Right lobe of liver (tissue), 6 donors: ENCODE data around the gene PTPRM. TPM values are rescaled to one million over a fixed set of nuclear protein-coding genes. Genes with fewer than 3 reads are reported as not detected.

Experiments
- ATAC-seq, 4 donors: fragments of 200-7000 bp; cut with Tn5 transposase; one replicate each; pipeline ENCODE4 v1.9.1; 2020; ENCODE audit warnings: mild to moderate bottlenecking in 4 of 4, moderate library complexity in 4 of 4
- DNase-seq, 3 donors: peaks; one replicate each; pipeline ENCODE4 v3.0.0-alpha.2; 2020
- H3K27ac ChIP-seq, 3 donors: fragments of 200-600 bp; one replicate each; pipeline ENCODE4 v1.8.0; 2022
- H3K27me3 ChIP-seq, 2 donors: fragments of 200-600 bp; one replicate each; pipeline ENCODE4 v1.8.0; 2022
- H3K36me3 ChIP-seq, 4 donors: fragments of 200-600 bp; sonication (generic) in 1 of 4; one replicate each; pipeline versions ENCODE4 v1.5.1 to v1.8.0; 2017 to 2022; ENCODE audit warnings: control low read depth in 1 of 4
- H3K4me1 ChIP-seq, 4 donors: fragments of 200-600 bp; sonication (generic) in 1 of 4; one replicate each; pipeline versions ENCODE4 v1.5.1 to v1.8.0; 2017 to 2022; ENCODE audit warnings: control low read depth in 1 of 4
- H3K4me3 ChIP-seq, 3 donors: fragments of 200-600 bp; one replicate each; pipeline ENCODE4 v1.8.0; 2022
- H3K9me3 ChIP-seq, 4 donors: fragments of 200-600 bp; sonication (generic) in 1 of 4; one replicate each; pipeline versions ENCODE4 v1.5.1 to v1.8.0; 2017 to 2022; ENCODE audit warnings: control low read depth in 1 of 4
- POLR2A ChIP-seq: fragments of 450-650 bp; IDR thresholded peaks from one replicate; pipeline ENCODE4 v1.6.1; 2017; ENCODE audit warnings: antibody characterized with exemption, mild to moderate bottlenecking
- WGBS: methylation state at CpG from one replicate; pipeline ENCODE4 v1.1.6; 2018; ENCODE audit warnings: low coverage, low lambda C conversion rate; ENCODE audit not compliant: insufficient coverage; ENCODE audit errors: missing lambda C conversion rate; 5-methylcytosine and 5-hydroxymethylcytosine counted together
- intact Hi-C, 2 donors: fragments of 100-400 bp; cut with DNase I; formaldehyde crosslinking; loops; one replicate each; pipeline versions ENCODE4 v1.11.2 to v1.14.1; 2022
- total RNA-seq, 6 experiments: library from RNA; depleted of rRNA in 2 of 6; stranded (reverse); fragments of >200 nt in 2 of 6; fragmentation: NEBNext Ultra II Directional in 3 of 6; extraction: Animal tissue kit (Norgen Biotek cat#: 25700) in 3 of 6; gene quantifications; one replicate each; pipeline versions ENCODE4 v1.1.0 to v1.2.4, GENCODE V29; 2016 to 2023
- TF ChIP-seq, protein P1 (sequence below), 4 donors: fragments of 200-600 bp in 3 of 4; fragments of 450-650 bp in 1 of 4; IDR thresholded peaks; one replicate each; pipeline versions ENCODE4 v1.5.1 to v1.8.0; 2016 to 2022; ENCODE audit warnings: antibody characterized with exemption in 4 of 4, mild to moderate bottlenecking in 2 of 4
- donor health status: DM: no; HTN: yes; CAD: no.
- donor health status: DM: no; HTN: no; CAD: no.
- donor health status: DM: no; HTN: no; CAD: no.
- donor health status: DM: no; HTN: yes; CAD: no.
- donor health status: DM: no; HTN: yes; CAD: no.

The PTPRM gene
- total RNA-seq, 6 experiments from 2014 or later = 15.1 to 45.7 (median 26.5) TPM

DNA sequence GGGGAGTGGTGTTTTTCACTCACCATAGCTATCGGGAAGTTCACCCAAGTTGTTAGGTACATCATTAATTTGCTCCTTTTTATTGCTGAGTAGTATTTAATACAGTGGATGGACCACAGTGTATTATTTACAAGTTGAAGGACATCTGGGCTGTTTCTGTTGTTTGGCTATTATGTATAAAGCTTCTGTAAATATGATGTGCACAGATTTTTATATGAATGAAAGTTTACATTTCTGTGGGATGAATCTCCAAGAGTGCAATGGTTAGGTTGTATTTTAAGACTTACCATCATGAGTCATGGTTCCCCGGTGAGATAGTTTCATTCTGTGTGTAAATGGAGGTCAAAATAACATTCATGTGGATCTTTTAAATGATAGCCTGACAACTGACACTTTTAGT, 337.4 kb downstream of the PTPRM start:
- intact Hi-C loops = no loop called here
- WGBS = 92% methylated on average over 2 of the region's 2 CpGs
- no peak for DNase-seq
- TF ChIP-seq POLR2A = no peak
- TF ChIP-seq, protein P1, sequence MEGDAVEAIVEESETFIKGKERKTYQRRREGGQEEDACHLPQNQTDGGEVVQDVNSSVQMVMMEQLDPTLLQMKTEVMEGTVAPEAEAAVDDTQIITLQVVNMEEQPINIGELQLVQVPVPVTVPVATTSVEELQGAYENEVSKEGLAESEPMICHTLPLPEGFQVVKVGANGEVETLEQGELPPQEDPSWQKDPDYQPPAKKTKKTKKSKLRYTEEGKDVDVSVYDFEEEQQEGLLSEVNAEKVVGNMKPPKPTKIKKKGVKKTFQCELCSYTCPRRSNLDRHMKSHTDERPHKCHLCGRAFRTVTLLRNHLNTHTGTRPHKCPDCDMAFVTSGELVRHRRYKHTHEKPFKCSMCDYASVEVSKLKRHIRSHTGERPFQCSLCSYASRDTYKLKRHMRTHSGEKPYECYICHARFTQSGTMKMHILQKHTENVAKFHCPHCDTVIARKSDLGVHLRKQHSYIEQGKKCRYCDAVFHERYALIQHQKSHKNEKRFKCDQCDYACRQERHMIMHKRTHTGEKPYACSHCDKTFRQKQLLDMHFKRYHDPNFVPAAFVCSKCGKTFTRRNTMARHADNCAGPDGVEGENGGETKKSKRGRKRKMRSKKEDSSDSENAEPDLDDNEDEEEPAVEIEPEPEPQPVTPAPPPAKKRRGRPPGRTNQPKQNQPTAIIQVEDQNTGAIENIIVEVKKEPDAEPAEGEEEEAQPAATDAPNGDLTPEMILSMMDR (IDR thresholded peaks at IDR 0.05) = no peak
- Histone ChIP-seq H3K4me3 (no peak overlapping the region), H3K4me1 (no peaks in the 10 kb centered on the region), H3K27ac (no peak overlapping the region), H3K9me3 (no peaks in the 10 kb centered on the region), H3K36me3 (no peaks in the 10 kb centered on the region), H3K27me3 (no peaks in the 10 kb centered on the region)
- ATAC-seq = no peak

DNA sequence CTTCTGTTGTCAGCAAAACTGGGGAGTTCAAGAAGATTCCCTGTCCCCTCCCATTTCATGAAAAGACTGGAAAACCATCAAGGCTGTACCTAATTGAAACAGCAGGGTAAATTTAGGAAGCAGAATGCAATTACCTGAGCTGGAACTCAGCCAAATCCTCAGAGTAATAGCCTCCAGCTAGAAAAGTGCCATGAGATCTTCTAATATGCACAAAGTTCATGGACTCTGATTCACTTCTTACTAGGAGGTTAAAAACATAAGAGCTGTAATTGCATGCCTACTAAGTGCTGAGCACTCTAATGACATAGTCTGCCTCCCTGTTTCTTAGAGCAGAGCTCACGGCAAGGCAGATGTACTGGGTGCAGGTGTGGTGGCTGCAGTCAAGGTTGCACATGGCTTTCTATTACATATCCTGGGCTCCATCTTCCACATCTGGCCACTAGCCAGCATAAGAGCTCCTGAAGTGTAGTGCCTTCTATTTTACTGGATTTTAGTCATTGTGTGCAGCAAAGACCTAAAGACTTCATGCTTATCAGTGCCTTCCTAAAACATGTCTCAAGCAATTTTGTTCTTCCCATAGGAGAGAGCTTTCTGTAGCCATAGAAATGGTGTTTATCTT, 341.7 kb downstream of the PTPRM start:
- WGBS = 100% methylated on average over 1 of the region's 1 CpG

DNA sequence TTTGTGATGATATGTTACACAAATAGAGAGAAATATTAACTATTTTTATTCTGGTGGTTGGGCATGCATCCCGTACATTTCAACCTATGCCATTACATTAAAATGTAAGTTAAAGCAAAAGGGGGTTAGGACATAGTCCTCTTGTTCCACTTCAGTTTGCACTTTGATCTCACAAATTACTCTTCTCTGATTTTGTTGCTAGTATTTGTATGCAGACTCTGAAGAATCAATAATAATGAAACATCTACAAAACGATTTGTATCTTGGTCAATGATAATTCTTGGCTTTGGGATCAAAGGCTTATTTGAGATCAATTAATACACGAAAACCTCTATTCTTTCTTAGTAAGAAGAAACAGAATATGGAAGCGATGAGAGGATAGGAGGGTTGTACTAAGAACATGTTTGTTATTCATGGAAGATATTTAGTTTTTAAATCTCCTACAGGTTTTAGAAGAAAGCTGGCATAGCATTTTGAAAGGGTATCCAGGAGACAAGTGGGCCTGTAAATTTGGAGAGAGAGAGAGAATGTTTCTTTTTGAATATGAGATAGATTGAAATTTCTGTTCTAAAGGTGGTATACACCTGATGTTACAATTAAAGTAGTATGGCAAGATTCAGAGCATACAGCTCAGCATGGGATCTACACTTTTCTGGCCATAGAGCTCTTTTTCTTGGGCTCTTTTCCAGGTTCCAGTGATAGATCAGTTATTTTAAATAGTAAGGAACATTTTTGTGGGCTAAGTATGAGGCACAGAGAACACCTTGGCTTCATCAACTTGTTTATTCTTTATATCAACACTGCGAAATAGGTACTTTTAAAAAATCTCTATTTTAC, 347.9 kb downstream of the PTPRM start:
- Histone ChIP-seq H3K9me3 (no peaks in the 10 kb centered on the region), H3K27ac (peak overlapping the region in 2 of 3 donors; percentile 6 to 43), H3K27me3 (no peaks in the 10 kb centered on the region), H3K4me3 (peak overlapping the region in 1 of 3 donors; percentile 7), H3K36me3 (no peaks in the 10 kb centered on the region), H3K4me1 (peaks cover 0 to 12% (median 4%) of the 10 kb centered on the region in 4 donors)
- TF ChIP-seq, protein P1 (IDR thresholded peaks at IDR 0.05) = no peak
- TF ChIP-seq POLR2A = no peak
- DNase-seq (no peak), ATAC-seq (peak; percentile 62 to 84 (median 78))
- intact Hi-C loops = no loop called here
- WGBS = 33% methylated on average over 5 of the region's 5 CpGs

More for the DNA sequence above, 341.7 kb downstream of the PTPRM start:
- Histone ChIP-seq H3K9me3 (no peaks in the 10 kb centered on the region), H3K27me3 (no peaks in the 10 kb centered on the region), H3K36me3 (no peaks in the 10 kb centered on the region), H3K4me1 (no peaks in the 10 kb centered on the region), H3K27ac (no peak overlapping the region), H3K4me3 (no peak overlapping the region)
- no peak for DNase-seq
- intact Hi-C loops = no loop called here
- TF ChIP-seq, protein P1 (IDR thresholded peaks at IDR 0.05) = no peak
- no peak for TF ChIP-seq POLR2A
- no peak for ATAC-seq

DNA sequence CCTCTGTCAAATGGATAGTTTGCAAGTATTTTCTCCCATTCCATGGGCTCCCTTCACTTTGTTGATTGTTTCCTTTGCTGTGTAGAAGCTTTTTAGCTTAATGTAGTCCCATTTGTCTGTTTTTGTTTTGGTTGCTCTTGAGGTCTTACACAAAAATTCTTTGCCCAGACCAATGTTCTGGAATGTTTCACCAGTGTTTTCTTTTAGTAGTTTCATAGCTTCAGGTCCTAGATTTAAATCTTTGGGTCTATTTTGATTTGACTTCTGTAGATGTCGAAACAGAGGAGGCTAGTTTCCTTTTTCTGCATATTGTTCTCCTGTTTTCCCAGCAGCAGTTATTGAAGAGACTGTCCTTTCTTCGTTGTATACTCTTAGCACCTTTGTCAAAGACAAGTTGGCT, 351.6 kb downstream of the PTPRM start:
- Histone ChIP-seq H3K27ac (no peak overlapping the region), H3K36me3 (no peaks in the 10 kb centered on the region), H3K9me3 (no peaks in the 10 kb centered on the region), H3K4me3 (no peak overlapping the region), H3K4me1 (peaks cover 0 to 38% (median 8%) of the 10 kb centered on the region in 4 donors), H3K27me3 (no peaks in the 10 kb centered on the region)
- no peak for ATAC-seq
- no peak for TF ChIP-seq POLR2A
- TF ChIP-seq, protein P1 (IDR thresholded peaks at IDR 0.05) = no peak
- intact Hi-C loops = no loop called here
- no peak for DNase-seq
- 82% methylated on average over 2 of the region's 2 CpGs for WGBS
